HepG2 (cell line): ENCODE results near the gene SCAMP3. TPM values are rescaled to one million over a fixed set of nuclear protein-coding genes. Genes with fewer than 3 reads are reported as not detected.

Experiments
- ATAC-seq: fragments of 200-7000 bp; cut with Tn5 transposase; 3 replicates; pipeline ENCODE4 v1.9.1; 2020; ENCODE audit warnings: mild to moderate bottlenecking, moderate library complexity
- BruUV-seq: library from RNA; stranded (reverse); fragments of 400-500 nt; replicated peaks from 2 replicates; lab custom pipeline; 2021; lab: Mats Ljungman, UMichigan
- CTCF ChIA-PET: fragments of 300-600 bp; formaldehyde crosslinking; extraction: SDS; loops from one replicate; lab custom pipeline; 2021; ENCODE audit warnings: low total read pairs, inconsistent platforms, low intra/inter-chr PET ratio; lab: Yijun Ruan, JAX
- POLR2A ChIA-PET: fragments of 350-600 bp; sonication (Branson Sonifier 250); formaldehyde crosslinking; loops from one replicate; lab custom pipeline; 2020; ENCODE audit warnings: antibody characterized with exemption, inconsistent platforms; lab: Yijun Ruan, JAX
- DNase-seq: peaks from one replicate; pipeline ENCODE4 v3.0.0-alpha.2; 2015; ENCODE audit warnings: low spot score
- FAIRE-seq: peaks from 3 replicates; lab custom pipeline; 2011; peaks lifted over from hg19 to GRCh38; lab: Jason Lieb, UNC
- H2AFZ ChIP-seq: one replicate; pipeline ENCODE4 v1.6.1; 2011; ENCODE audit warnings: low read length, inconsistent platforms
- H3K27ac ChIP-seq: fragments of 300-600 bp; 3 replicates; pipeline ENCODE4 v1.8.0; 2011; ENCODE audit warnings: mixed run types, mild to moderate bottlenecking, mixed read lengths, low read length, inconsistent platforms; ENCODE audit not compliant: insufficient read depth; ENCODE audit errors: extremely low read length
- H3K27me3 ChIP-seq, 2 experiments: fragments of 200-600 bp in 1 of 2; 2 replicates in 1 of 2; 3 replicates in 1 of 2; pipeline versions ENCODE4 v1.6.0 to v1.8.0; 2011; ENCODE audit warnings: low read length in 2 of 2, mild to moderate bottlenecking in 2 of 2, moderate library complexity in 2 of 2, inconsistent platforms in 1 of 2; ENCODE audit not compliant: insufficient read depth in 2 of 2, control insufficient read depth in 1 of 2
- H3K36me3 ChIP-seq, 2 experiments: fragments of 200-600 bp in 1 of 2; replicated peaks in 1 of 2; 2 replicates in 1 of 2; 3 replicates in 1 of 2; pipeline versions ENCODE4 v1.5.1 to v1.8.0; 2011; ENCODE audit warnings: low read length in 2 of 2, inconsistent platforms in 1 of 2; ENCODE audit not compliant: insufficient read depth in 2 of 2, control insufficient read depth in 1 of 2
- H3K4me1 ChIP-seq: 2 replicates; pipeline ENCODE4 v1.5.1; 2012; ENCODE audit warnings: low read length, inconsistent platforms; ENCODE audit not compliant: insufficient read depth
- H3K4me2 ChIP-seq: 2 replicates; pipeline ENCODE4 v1.6.0; 2011; ENCODE audit warnings: low read depth, low read length, inconsistent platforms
- H3K4me3 ChIP-seq, 3 experiments: fragments of 200-600 bp in 1 of 3; sonication (generic), shearing (Covaris generic) in 1 of 3; replicated peaks in 1 of 3; 2 replicates each; pipeline ENCODE4 v1.5.1; 2011 to 2016; ENCODE audit warnings: low read length in 3 of 3, inconsistent platforms in 2 of 3, low read depth in 2 of 3, mild to moderate bottlenecking in 2 of 3, control low read depth in 1 of 3, mixed read lengths in 1 of 3; ENCODE audit not compliant: insufficient read depth in 1 of 3
- H3K79me2 ChIP-seq: one replicate; pipeline ENCODE4 v1.6.1; 2011; ENCODE audit warnings: low read length, inconsistent platforms; ENCODE audit not compliant: insufficient read depth
- H3K9ac ChIP-seq: 2 replicates; pipeline ENCODE4 v1.6.0; 2011; ENCODE audit warnings: mild to moderate bottlenecking, low read depth, low read length, inconsistent platforms; ENCODE audit not compliant: insufficient read depth
- H3K9me3 ChIP-seq: 2 replicates; pipeline ENCODE4 v1.5.1; 2012; ENCODE audit warnings: mild to moderate bottlenecking, low read length
- H4K20me1 ChIP-seq: 2 replicates; pipeline ENCODE4 v1.6.0; 2011; ENCODE audit warnings: inconsistent platforms, mild to moderate bottlenecking, low read length, moderate library complexity; ENCODE audit not compliant: insufficient read depth
- ARHGAP35 ChIP-seq: sonication (generic); formaldehyde crosslinking; IDR thresholded peaks from 2 replicates; pipeline ENCODE4 v1.9.0; 2022; ENCODE audit warnings: mild to moderate bottlenecking, inconsistent platforms, moderate library complexity, missing genetic modification reagents, borderline replicate concordance
- ETV6 ChIP-seq: sonication (generic); formaldehyde crosslinking; conservative IDR thresholded peaks from 2 replicates; pipeline ENCODE4 v1.4.0; 2020; ENCODE audit warnings: missing genetic modification reagents
- HNRNPL ChIP-seq: fragments of 200-400 bp; formaldehyde crosslinking; IDR thresholded peaks from 2 replicates; pipeline ENCODE4 v1.6.1; 2017; ENCODE audit warnings: mild to moderate bottlenecking, low read depth, low read length
- LRRFIP1 ChIP-seq: sonication (generic); formaldehyde crosslinking; conservative IDR thresholded peaks from 2 replicates; pipeline ENCODE4 v1.4.0; 2020; ENCODE audit warnings: missing genetic modification reagents
- NR0B2 ChIP-seq: sonication (generic); formaldehyde crosslinking; IDR thresholded peaks from 2 replicates; pipeline ENCODE4 v1.4.0; 2020; ENCODE audit warnings: mild to moderate bottlenecking, missing genetic modification reagents
- POLR2G ChIP-seq: fragments of 200-400 bp; formaldehyde crosslinking; IDR thresholded peaks from 2 replicates; pipeline ENCODE4 v1.6.1; 2018; ENCODE audit warnings: mild to moderate bottlenecking, low read depth, low read length, moderate library complexity
- REXO4 ChIP-seq: sonication (generic); formaldehyde crosslinking; IDR thresholded peaks from 2 replicates; pipeline ENCODE4 v1.8.0; 2022; ENCODE audit warnings: missing genetic modification reagents, mild to moderate bottlenecking, borderline replicate concordance
- SIX1 ChIP-seq: sonication (generic); formaldehyde crosslinking; IDR thresholded peaks from 2 replicates; pipeline ENCODE4 v1.4.0; 2020; ENCODE audit warnings: missing genetic modification reagents, borderline replicate concordance
- SYNCRIP ChIP-seq: fragments of 200-400 bp; formaldehyde crosslinking; IDR thresholded peaks from 2 replicates; pipeline ENCODE4 v1.6.1; 2018; ENCODE audit warnings: mild to moderate bottlenecking, low read depth, low read length; ENCODE audit not compliant: insufficient read depth
- TBL1XR1 ChIP-seq: fragments of 150-350 bp; IDR thresholded peaks from 2 replicates; pipeline ENCODE4 v1.6.1; 2014; ENCODE audit warnings: borderline replicate concordance, low read length; ENCODE audit not compliant: partially characterized antibody
- WIZ ChIP-seq: sonication (generic); formaldehyde crosslinking; IDR thresholded peaks from 2 replicates; pipeline ENCODE4 v1.5.1; 2020; ENCODE audit warnings: mild to moderate bottlenecking, missing genetic modification reagents
- YEATS2 ChIP-seq: sonication (generic); formaldehyde crosslinking; IDR thresholded peaks from 2 replicates; pipeline ENCODE4 v1.4.0; 2020; ENCODE audit warnings: missing genetic modification reagents, borderline replicate concordance
- ZMAT5 ChIP-seq: sonication (generic); formaldehyde crosslinking; IDR thresholded peaks from 2 replicates; pipeline ENCODE4 v1.5.0; 2020; ENCODE audit warnings: mild to moderate bottlenecking, low read depth, missing genetic modification reagents, borderline replicate concordance
- ZNF121 ChIP-seq: sonication (generic); formaldehyde crosslinking; IDR thresholded peaks from 2 replicates; pipeline ENCODE4 v1.5.0; 2020; ENCODE audit warnings: mild to moderate bottlenecking, missing genetic modification reagents
- ZNF431 ChIP-seq: sonication (generic); formaldehyde crosslinking; IDR thresholded peaks from 2 replicates; pipeline ENCODE4 v1.9.0; 2022; ENCODE audit warnings: missing genetic modification reagents, low read depth, mild to moderate bottlenecking, borderline replicate concordance
- ZNF724P ChIP-seq: sonication (generic); formaldehyde crosslinking; IDR thresholded peaks from 2 replicates; pipeline ENCODE4 v1.8.0; 2022; ENCODE audit warnings: missing genetic modification reagents, borderline replicate concordance
- WGBS: methylation state at CpG from one replicate; pipeline ENCODE4 v1.1.6; 2017; ENCODE audit warnings: low lambda C conversion rate; 5-methylcytosine and 5-hydroxymethylcytosine counted together
- in situ Hi-C: cut with HindIII; loops from 2 replicates; pipeline ENCODE4 v1.10.0; 2017; ENCODE audit warnings: low pct_unique_long_range_greater_than_20kb; ENCODE audit not compliant: extremely low pct_ligation_motif_present
- intact Hi-C: fragments of 100-400 bp; cut with micrococcal nuclease; formaldehyde crosslinking; loops from one replicate; pipeline ENCODE4 v1.10.0; 2022; ENCODE audit not compliant: unreplicated experiment
- polyA plus RNA-seq, 8 experiments: library from polyadenylated mRNA; depleted of rRNA in 3 of 8; stranded (reverse) in 7 of 8; unstranded in 1 of 8; fragments of >200 nt; fragmentation: Illumina TruSeq in 4 of 8; extraction: Trizol in 4 of 8; gene quantifications; 2 replicates each; pipeline versions ENCODE4 v1.2.1 to v1.2.3, GENCODE V29; 2011 to 2016; ENCODE audit warnings: low read depth in 4 of 8, missing spikeins in 1 of 8, mixed read lengths in 1 of 8; ENCODE audit not compliant: insufficient read depth in 1 of 8
- total RNA-seq, 5 experiments: library from RNA; depleted of rRNA; stranded (reverse); fragments of >200 nt; fragmentation: Illumina TruSeq; extraction: Trizol; gene quantifications; 2 replicates each; pipeline ENCODE4 v1.2.3, GENCODE V29; 2016; ENCODE audit warnings: low read depth in 1 of 5

SCAMP3 gene
- total and polyA plus RNA-seq, 2 of the 13 experiments (the other 11 are each of a cell fraction or from before 2014, with no cell fraction given) = 46.8 to 83.3 TPM

DNA sequence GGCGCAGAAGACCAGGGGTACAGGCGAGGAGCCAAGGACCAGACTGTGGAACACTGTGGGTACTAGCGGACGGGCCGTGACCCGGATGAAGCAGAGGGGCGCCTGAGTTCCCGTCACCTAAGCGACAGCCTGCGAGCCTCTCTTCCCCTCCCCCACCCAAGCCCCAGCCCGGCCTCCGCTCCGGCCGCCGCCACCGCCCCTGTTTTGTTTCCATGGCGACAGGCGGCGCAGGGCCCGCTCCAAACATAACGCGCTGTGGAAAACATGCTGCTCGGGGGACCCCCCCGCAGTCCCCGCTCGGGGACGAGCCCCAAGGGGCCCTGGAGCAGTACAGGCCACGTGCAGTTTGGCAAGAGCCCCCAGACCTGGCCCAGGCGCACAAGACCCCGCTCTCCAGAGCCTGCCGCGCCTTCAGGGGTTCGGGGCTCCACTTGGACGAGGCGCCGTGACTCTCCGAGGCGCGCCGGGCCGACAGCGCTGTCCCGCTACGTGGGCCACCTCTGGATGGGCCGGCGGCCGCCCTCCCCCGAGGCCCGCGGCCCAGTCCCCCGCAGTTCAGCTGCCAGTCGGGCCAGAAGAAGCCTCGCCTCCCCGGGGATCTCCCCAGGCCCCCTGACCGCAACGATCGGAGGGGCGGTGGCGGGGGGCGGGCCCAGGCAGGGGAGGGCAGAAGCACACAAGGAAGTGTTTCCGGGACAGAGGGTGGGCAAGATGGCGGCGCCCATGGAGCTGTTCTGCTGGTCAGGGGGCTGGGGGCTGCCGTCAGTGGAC is 53.4 kb downstream of the SCAMP3 start, which contains the start of gene MTX1 (continued):
- TF ChIP-seq LRRFIP1 (CRISPR knock-in tag) = no peak

GRCh38 chr1:155207806-155208540 is 54.2 kb downstream of the SCAMP3 start, which contains the start of gene THBS3:
THBS3 (minus strand) TSS chr1:155207897; CDS start chr1:155207876, 21 bp downstream.
- ATAC-seq (no peak), DNase-seq (no peak), FAIRE-seq (no peak)
- Histone ChIP-seq H3K36me3 (peaks cover 3 to 5% of the 10 kb centered on the region in 2 experiments; a peak in 3 of 5 replicates), H3K27ac (peak within 1 kb of the TSS; percentile 98), H3K4me3 (peak within 1 kb of the TSS; percentile 96 to 99 (median 98)), H2AFZ (peak within 1 kb of the TSS; percentile 92), H3K4me2 (peak within 1 kb of the TSS; percentile 100), H3K9me3 (no peaks in the 10 kb centered on the region), H3K79me2 (peaks cover 13% of the 10 kb centered on the region), H3K4me1 (peaks cover 29% of the 10 kb centered on the region), H4K20me1 (no peaks in the 10 kb centered on the region), H3K9ac (peak within 1 kb of the TSS; percentile 100), H3K27me3 (peaks cover 0 to 16% of the 10 kb centered on the region in 2 experiments; a peak in 3 of 5 replicates)
- WGBS = 23% methylated on average over 17 of the region's 17 CpGs
- POLR2A ChIA-PET = interaction anchor here (1.1 to 3.5 kb wide), 3 partner anchors 14 to 73 kb away, joined by 3 to 19 read pairs (median 3); no protein-coding TSS in a partner anchor
- in situ Hi-C loops = loop anchor here (10.0 kb wide), 1 partner anchor 387 kb away; no protein-coding TSS in a partner anchor
- CTCF ChIA-PET = interaction anchor here (0.7 to 2.4 kb wide), 3 partner anchors 15 to 384 kb away, joined by 3 to 13 read pairs (median 3); partner anchors contain the start of genes KRTCAP2 and TRIM46
- BruUV-seq = TSS peak; percentile 76
- intact Hi-C loops = loop anchor here (1.0 to 10.0 kb wide), 4 partner anchors 19 to 114 kb away; partner anchors contain the start of genes FDPS, PKLR and RUSC1
- 0 out of 2 replicates have a peak, but pooled peaks have one; percentile 12 for TF ChIP-seq NR0B2
- no peak for TF ChIP-seq REXO4 (CRISPR knock-in tag)
- TF ChIP-seq ZMAT5 = no peak
- TF ChIP-seq ZNF121 (CRISPR knock-in tag) = no peak
- no peak for TF ChIP-seq SIX1 (CRISPR knock-in tag)
- no peak for TF ChIP-seq TBL1XR1
- TF ChIP-seq SYNCRIP = no peak
- no peak for TF ChIP-seq ZNF431 (CRISPR knock-in tag)
- TF ChIP-seq ARHGAP35 (CRISPR knock-in tag) = no peak
- peak; percentile 7; the same call in 1 of the 2 replicates for TF ChIP-seq POLR2G
- TF ChIP-seq YEATS2 = 0 out of 2 replicates have a peak, but pooled peaks have one; percentile 6
- TF ChIP-seq ZNF724P = no peak
- no peak for TF ChIP-seq WIZ
- TF ChIP-seq HNRNPL = 0 out of 2 replicates have a peak, but pooled peaks have one; percentile 38
- TF ChIP-seq ETV6 = no peak
